HFFc6 (cell line): ENCODE measurements around the gene MRI1. TPM values are rescaled to one million over a fixed set of nuclear protein-coding genes. Genes with fewer than 3 reads are reported as not detected.

Experiments used
- DNase-seq: peaks from one replicate; pipeline ENCODE4 v3.0.0-alpha.2; 2018
- H3K27ac Mint-ChIP-seq: 2 replicates; pipeline ENCODE4 v1.8.0; 2020; ENCODE audit warnings: mild to moderate bottlenecking, mixed read lengths
- H3K27me3 Mint-ChIP-seq: 2 replicates; pipeline ENCODE4 v1.8.0; 2021; ENCODE audit warnings: mild to moderate bottlenecking, moderate library complexity, mixed read lengths; ENCODE audit not compliant: insufficient read depth
- H3K36me3 Mint-ChIP-seq: 2 replicates; pipeline ENCODE4 v1.8.0; 2021; ENCODE audit warnings: low read depth, mixed read lengths
- H3K4me1 Mint-ChIP-seq: 2 replicates; pipeline ENCODE4 v1.8.0; 2020; ENCODE audit warnings: low read depth, mixed read lengths
- H3K4me3 Mint-ChIP-seq: 2 replicates; pipeline ENCODE4 v1.8.0; 2020; ENCODE audit warnings: mild to moderate bottlenecking, moderate library complexity, mixed read lengths
- H3K9me3 Mint-ChIP-seq: 2 replicates; pipeline ENCODE4 v1.8.0; 2020; ENCODE audit warnings: mild to moderate bottlenecking, mixed read lengths
- CTCF ChIP-seq: fragments of 200-600 bp; sonication (generic); IDR thresholded peaks from 2 replicates; pipeline ENCODE4 v1.5.0; 2021; ENCODE audit warnings: antibody characterized with exemption, mild to moderate bottlenecking
- total RNA-seq, 6 experiments: library from RNA; stranded (reverse); fragmentation: NEBNext Ultra II Directional; extraction: Animal tissue kit (Norgen Biotek cat#: 25700); gene quantifications; 2 replicates in 1 of 6; 3 replicates in 5 of 6; pipeline ENCODE4 v1.2.3, GENCODE V29; 2021

The MRI1 gene
- total RNA-seq, 6 experiments from 2014 or later, result 31.3 to 34.7 (median 31.8) TPM

- TF ChIP-seq CTCF, result no peak
- Mint-ChIP-seq H3K9me3 (no peaks in the 10 kb centered on the region), H3K4me3 (peak overlapping the region; percentile 99), H3K4me1 (peaks cover 39% of the 10 kb centered on the region), H3K36me3 (no peaks in the 10 kb centered on the region), H3K27ac (peak overlapping the region; percentile 99), H3K27me3 (peaks cover 2% of the 10 kb centered on the region; the same call in 1 of the 2 replicates)
- DNase-seq, result peak; percentile 92
Observed at GRCh38 chr19:13794398-13794756, 30.1 kb downstream of the MRI1 start.

GRCh38 chr19:13794757-13795589 lies 30.7 kb downstream of the MRI1 start, which contains the start of gene ZSWIM4:
ZSWIM4 (plus strand) TSS chr19:13795443; CDS start chr19:13795649, 206 bp downstream.
- peaks cover 2% of the 10 kb centered on the region; the same call in 1 of the 2 replicates for H3K27me3 Mint-ChIP-seq
- no peaks in the 10 kb centered on the region for H3K36me3 Mint-ChIP-seq
- TF ChIP-seq CTCF, result no peak
- no peaks in the 10 kb centered on the region for H3K9me3 Mint-ChIP-seq
- H3K4me1 Mint-ChIP-seq, result peaks cover 39% of the 10 kb centered on the region
- DNase-seq, result peak; percentile 99
- H3K27ac Mint-ChIP-seq, result peak within 1 kb of the TSS; percentile 99
- H3K4me3 Mint-ChIP-seq, result peak within 1 kb of the TSS; percentile 99

- no peak for DNase-seq
- H3K9me3 Mint-ChIP-seq, result no peaks in the 10 kb centered on the region
- TF ChIP-seq CTCF, result no peak
- H3K4me1 Mint-ChIP-seq, result peaks cover 39% of the 10 kb centered on the region
- H3K36me3 Mint-ChIP-seq, result peaks cover under 1% of the 10 kb centered on the region
- H3K27me3 Mint-ChIP-seq, result peaks cover 2% of the 10 kb centered on the region; the same call in 1 of the 2 replicates
- H3K27ac Mint-ChIP-seq, result peak overlapping the region; percentile 99
- H3K4me3 Mint-ChIP-seq, result peak overlapping the region; percentile 99
Observed at GRCh38 chr19:13795595-13796300, 31.4 kb downstream of the MRI1 start.

- Mint-ChIP-seq H3K36me3 (peaks cover 7% of the 10 kb centered on the region), H3K9me3 (no peaks in the 10 kb centered on the region), H3K27me3 (peaks cover 2% of the 10 kb centered on the region; the same call in 1 of the 2 replicates), H3K4me3 (peak overlapping the region; percentile 89), H3K27ac (peak overlapping the region; percentile 97), H3K4me1 (peaks cover 39% of the 10 kb centered on the region)
- peak; percentile 96 for DNase-seq
- peak; percentile 59 for TF ChIP-seq CTCF
Observed at GRCh38 chr19:13796301-13797057, 32.2 kb downstream of the MRI1 start.

GRCh38 chr19:13797058-13797440 lies 32.7 kb downstream of the MRI1 start:
- Mint-ChIP-seq H3K27ac (peak overlapping the region; percentile 97), H3K27me3 (peaks cover 2% of the 10 kb centered on the region; the same call in 1 of the 2 replicates), H3K36me3 (peaks cover 7% of the 10 kb centered on the region), H3K9me3 (no peaks in the 10 kb centered on the region), H3K4me1 (peaks cover 39% of the 10 kb centered on the region), H3K4me3 (peak overlapping the region; percentile 89)
- no peak for TF ChIP-seq CTCF
- DNase-seq, result no peak
